Activated naive CD4-positive, alpha-beta T cell treated with anti-CD3 and anti-CD28 coated beads, Interleukin-2, amount 10 ng/mL, durations not matched to agents 7 days and 5 days (primary cell): ENCODE results near the gene MTTP.
"Not testable (repeated sequence)": the region's sequence is repeated elsewhere in the genome, so short reads cannot be mapped to it uniquely, and the experiment has no call there.

Experiments used
- CTCF ChIA-PET: fragments of 350-600 bp; sonication (Branson Sonifier 250); formaldehyde crosslinking; loops from one replicate; lab custom pipeline; 2021; ENCODE audit warnings: antibody characterized with exemption; lab: Charles Lee
- DNase-seq: peaks from one replicate; pipeline ENCODE4 v3.0.0-alpha.2; 2020
- H3K27ac Mint-ChIP-seq: one replicate; pipeline ENCODE4 v1.8.0; 2021; ENCODE audit warnings: mild to moderate bottlenecking, moderate library complexity, mixed read lengths
- H3K27me3 Mint-ChIP-seq: one replicate; pipeline ENCODE4 v1.8.0; 2021; ENCODE audit warnings: mild to moderate bottlenecking, mixed read lengths
- H3K36me3 Mint-ChIP-seq: one replicate; pipeline ENCODE4 v1.8.0; 2021; ENCODE audit warnings: mixed read lengths
- H3K4me1 Mint-ChIP-seq: one replicate; pipeline ENCODE4 v1.8.0; 2021; ENCODE audit warnings: mixed read lengths
- H3K4me3 Mint-ChIP-seq: one replicate; pipeline ENCODE4 v1.8.0; 2021; ENCODE audit warnings: mild to moderate bottlenecking, moderate library complexity, mixed read lengths
- H3K9me3 Mint-ChIP-seq: one replicate; pipeline ENCODE4 v1.8.0; 2021; ENCODE audit warnings: mixed read lengths

The MTTP gene

GRCh38 chr4:99574530-99575324, at the start of gene MTTP:
TSS of gene MTTP (plus strand) at chr4:99574824. CDS start at chr4:99574910, 86 bp downstream.
- no peak for DNase-seq
- H3K4me3 Mint-ChIP-seq = no peak within 1 kb of the TSS
- H3K9me3 Mint-ChIP-seq = no peaks in the 10 kb centered on the region
- CTCF ChIA-PET = interaction anchor here (0.6 kb wide), 1 partner anchor 53 kb away, joined by 3 read pairs; no protein-coding TSS in a partner anchor
- no peaks in the 10 kb centered on the region for H3K4me1 Mint-ChIP-seq
- peaks cover 21% of the 10 kb centered on the region for H3K27me3 Mint-ChIP-seq
- no peak within 1 kb of the TSS for H3K27ac Mint-ChIP-seq
- no peaks in the 10 kb centered on the region for H3K36me3 Mint-ChIP-seq

DNA sequence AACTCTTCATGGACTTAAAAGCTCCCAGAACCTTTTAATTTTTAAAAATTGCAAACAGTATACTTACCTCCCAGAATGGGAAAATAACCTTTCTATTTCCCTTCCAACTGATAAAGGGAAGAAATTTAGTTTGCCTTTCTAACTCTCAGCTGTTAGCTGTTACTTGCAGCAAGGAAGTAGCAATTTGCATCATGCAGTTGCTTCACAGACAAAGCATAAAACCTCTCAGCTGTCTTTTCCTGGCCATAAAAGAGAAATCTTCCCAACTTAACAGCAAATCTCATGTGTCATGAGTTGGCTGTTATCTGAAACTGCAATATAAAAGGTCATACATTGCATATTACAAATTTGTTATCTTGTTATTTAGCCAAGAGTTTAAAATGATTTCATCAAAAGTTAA, 45.4 kb upstream of the MTTP start:
- Mint-ChIP-seq H3K9me3 (no peaks in the 10 kb centered on the region), H3K4me3 (no peak overlapping the region), H3K27ac (no peak overlapping the region), H3K27me3 (no peaks in the 10 kb centered on the region), H3K4me1 (no peaks in the 10 kb centered on the region), H3K36me3 (no peaks in the 10 kb centered on the region)
- no peak for DNase-seq
- CTCF ChIA-PET = no interaction called here

GRCh38 chr4:99529956-99530355, 44.7 kb upstream of the MTTP start:
- Mint-ChIP-seq H3K9me3 (no peaks in the 10 kb centered on the region), H3K36me3 (no peaks in the 10 kb centered on the region), H3K27ac (no peak overlapping the region), H3K27me3 (no peaks in the 10 kb centered on the region), H3K4me3 (no peak overlapping the region), H3K4me1 (no peaks in the 10 kb centered on the region)
- DNase-seq = no peak
- CTCF ChIA-PET = no interaction called here

- DNase-seq, H3K4me1 Mint-ChIP-seq, H3K27me3 Mint-ChIP-seq, H3K9me3 Mint-ChIP-seq, H3K4me3 Mint-ChIP-seq, CTCF ChIA-PET, H3K27ac Mint-ChIP-seq, H3K36me3 Mint-ChIP-seq: not testable (repeated sequence)
Observed at GRCh38 chr4:99534699-99535098, 39.9 kb upstream of the MTTP start.

DNA sequence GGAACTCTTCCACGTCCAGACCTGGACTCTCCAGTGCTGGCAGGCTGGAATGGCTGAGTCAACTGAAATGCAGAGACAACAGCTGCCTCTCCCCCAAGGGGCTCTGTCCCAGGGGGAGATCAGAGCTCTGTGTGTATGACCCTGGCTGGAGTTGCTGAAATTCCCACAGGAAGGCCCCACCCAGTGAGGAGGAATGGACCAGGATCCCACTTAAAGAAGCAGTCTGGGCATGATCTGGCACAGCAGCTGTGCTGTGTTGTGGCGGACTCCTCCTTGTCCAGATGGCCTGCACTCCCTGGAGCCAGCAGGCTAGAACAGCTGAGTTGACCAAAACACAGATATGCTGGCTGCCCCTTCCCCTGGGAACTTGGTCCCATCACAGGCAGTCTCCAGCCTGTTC, 38.4 kb upstream of the MTTP start:
- H3K36me3 Mint-ChIP-seq = no peaks in the 10 kb centered on the region
- H3K27me3 Mint-ChIP-seq = peaks cover 4% of the 10 kb centered on the region
- no peaks in the 10 kb centered on the region for H3K4me1 Mint-ChIP-seq
- DNase-seq = no peak
- CTCF ChIA-PET = no interaction called here
- no peaks in the 10 kb centered on the region for H3K9me3 Mint-ChIP-seq
- H3K27ac Mint-ChIP-seq = no peak overlapping the region
- no peak overlapping the region for H3K4me3 Mint-ChIP-seq

DNA sequence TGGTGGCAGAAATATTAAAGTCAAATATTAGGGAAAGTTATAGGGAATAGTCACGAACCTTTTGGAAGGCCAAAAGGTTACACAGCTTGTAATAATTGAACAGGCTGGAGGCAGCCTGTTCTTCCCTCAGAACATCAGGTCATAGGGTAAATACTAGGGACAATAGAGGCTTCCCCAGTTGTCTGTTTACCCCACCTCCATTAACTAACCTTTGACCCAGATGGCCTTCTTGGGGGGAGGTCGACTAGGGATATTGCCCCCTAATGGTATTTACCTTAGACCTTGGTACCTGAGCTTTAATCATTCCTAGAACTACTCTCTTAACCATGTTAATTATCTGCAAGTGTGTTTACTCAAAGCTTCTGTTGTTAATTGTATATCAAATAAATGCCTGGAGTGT, 37.8 kb upstream of the MTTP start:
- no peak overlapping the region for H3K4me3 Mint-ChIP-seq
- peaks cover 4% of the 10 kb centered on the region for H3K27me3 Mint-ChIP-seq
- H3K36me3 Mint-ChIP-seq = no peaks in the 10 kb centered on the region
- no peak overlapping the region for H3K27ac Mint-ChIP-seq
- no peaks in the 10 kb centered on the region for H3K4me1 Mint-ChIP-seq
- CTCF ChIA-PET = no interaction called here
- no peaks in the 10 kb centered on the region for H3K9me3 Mint-ChIP-seq
- DNase-seq = no peak

GRCh38 chr4:99537674-99538073, 37.0 kb upstream of the MTTP start:
- Mint-ChIP-seq H3K4me3 (no peak overlapping the region), H3K36me3 (no peaks in the 10 kb centered on the region), H3K27me3 (peaks cover 4% of the 10 kb centered on the region), H3K27ac (no peak overlapping the region), H3K9me3 (no peaks in the 10 kb centered on the region), H3K4me1 (no peaks in the 10 kb centered on the region)
- CTCF ChIA-PET = interaction anchor here (0.8 to 1.5 kb wide), 2 partner anchors 271 to 273 kb away, joined by 3 to 4 read pairs; no protein-coding TSS in a partner anchor
- DNase-seq = no peak

- no peak overlapping the region for H3K4me3 Mint-ChIP-seq
- CTCF ChIA-PET = no interaction called here
- H3K27ac Mint-ChIP-seq = no peak overlapping the region
Observed at GRCh38 chr4:99540277-99540939, 34.2 kb upstream of the MTTP start.

DNA sequence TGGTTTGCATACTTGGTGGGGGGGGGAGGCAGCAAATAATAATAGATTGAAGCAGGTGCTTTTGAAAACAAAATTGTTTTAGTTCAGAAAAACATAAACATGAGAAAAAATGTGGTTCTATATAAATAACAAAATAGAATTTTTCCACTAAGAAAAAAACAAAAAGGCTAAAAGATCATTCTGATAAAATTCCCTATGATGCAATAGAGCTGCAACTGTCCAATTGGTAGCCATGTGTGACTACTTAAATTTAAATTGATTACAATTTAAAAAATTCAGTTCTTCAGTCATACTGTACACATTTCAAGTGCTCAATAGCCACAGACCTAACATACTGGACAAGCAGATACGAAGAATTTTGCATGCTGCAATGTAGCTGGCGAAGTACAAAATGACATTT, 21.8 kb upstream of the MTTP start:
- no peaks in the 10 kb centered on the region for H3K27me3 Mint-ChIP-seq
- CTCF ChIA-PET = no interaction called here

More at GRCh38 chr4:99540277-99540939, 34.2 kb upstream of the MTTP start:
- no peaks in the 10 kb centered on the region for H3K4me1 Mint-ChIP-seq
- no peak for DNase-seq
- H3K36me3 Mint-ChIP-seq = no peaks in the 10 kb centered on the region
- H3K9me3 Mint-ChIP-seq = no peaks in the 10 kb centered on the region
- peaks cover 4% of the 10 kb centered on the region for H3K27me3 Mint-ChIP-seq

GRCh38 chr4:99563310-99564186, 11.1 kb upstream of the MTTP start, which contains the start of gene TRMT10A:
TSS of gene TRMT10A (minus strand) at chr4:99564039. CDS start at chr4:99559338, 4,701 bp downstream.
- Mint-ChIP-seq H3K4me1 (peaks cover 26% of the 10 kb centered on the region), H3K36me3 (peaks cover 5% of the 10 kb centered on the region), H3K27ac (peak within 1 kb of the TSS; percentile 100), H3K9me3 (no peaks in the 10 kb centered on the region), H3K4me3 (peak within 1 kb of the TSS; percentile 99), H3K27me3 (peaks cover 11% of the 10 kb centered on the region)
- CTCF ChIA-PET = interaction anchor here (1.0 to 3.0 kb wide), 5 partner anchors 245 to 383 kb away, joined by 3 to 25 read pairs (median 3); partner anchors contain the start of genes DNAJB14 and LAMTOR3
- DNase-seq = peak; percentile 97

More for the DNA sequence above, 21.8 kb upstream of the MTTP start:
- H3K4me1 Mint-ChIP-seq = no peaks in the 10 kb centered on the region
- H3K27ac Mint-ChIP-seq = no peak overlapping the region
- H3K4me3 Mint-ChIP-seq = no peak overlapping the region
- DNase-seq = no peak
- peaks cover 8% of the 10 kb centered on the region for H3K36me3 Mint-ChIP-seq
- no peaks in the 10 kb centered on the region for H3K9me3 Mint-ChIP-seq

DNA sequence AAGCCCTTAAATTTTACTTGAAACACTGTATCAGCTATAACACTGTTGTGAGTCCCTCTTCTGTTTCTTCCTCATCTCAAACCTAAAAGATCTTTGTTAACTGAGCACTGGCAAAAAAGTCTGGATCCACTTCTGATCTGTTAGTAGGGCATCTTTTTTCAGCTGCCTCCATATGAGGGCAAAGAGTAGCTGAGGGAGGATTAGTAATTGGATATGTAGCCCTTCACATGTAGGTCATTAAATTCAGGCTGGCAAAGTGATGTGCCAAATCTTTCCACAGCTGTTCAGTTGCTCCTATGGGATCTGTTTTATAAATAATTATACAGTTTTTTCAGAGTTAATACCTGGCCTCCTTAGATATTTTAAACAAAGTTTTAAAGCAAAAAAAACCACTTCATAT, 9.7 kb upstream of the MTTP start:
- no peak for DNase-seq
- Mint-ChIP-seq H3K9me3 (no peaks in the 10 kb centered on the region), H3K4me1 (peaks cover 26% of the 10 kb centered on the region), H3K27ac (no peak overlapping the region), H3K27me3 (peaks cover 11% of the 10 kb centered on the region), H3K36me3 (peaks cover 5% of the 10 kb centered on the region), H3K4me3 (peak overlapping the region; percentile 43)
- CTCF ChIA-PET = interaction anchor here (2.2 kb wide), 1 partner anchor 247 kb away, joined by 12 read pairs; no protein-coding TSS in a partner anchor

GRCh38 chr4:99571883-99572282, 2.7 kb upstream of the MTTP start:
- CTCF ChIA-PET = no interaction called here
- no peak for DNase-seq
- H3K27me3 Mint-ChIP-seq = peaks cover 10% of the 10 kb centered on the region
- no peak overlapping the region for H3K27ac Mint-ChIP-seq
- H3K4me3 Mint-ChIP-seq = no peak overlapping the region
- H3K9me3 Mint-ChIP-seq = no peaks in the 10 kb centered on the region
- H3K4me1 Mint-ChIP-seq = no peaks in the 10 kb centered on the region
- H3K36me3 Mint-ChIP-seq = no peaks in the 10 kb centered on the region

- Mint-ChIP-seq H3K27me3 (peaks cover 13% of the 10 kb centered on the region), H3K9me3 (no peaks in the 10 kb centered on the region), H3K4me3 (no peak overlapping the region), H3K27ac (no peak overlapping the region), H3K4me1 (no peaks in the 10 kb centered on the region), H3K36me3 (no peaks in the 10 kb centered on the region)
- no peak for DNase-seq
- CTCF ChIA-PET = interaction anchor here (1.0 kb wide), 1 partner anchor 236 kb away, joined by 3 read pairs; no protein-coding TSS in a partner anchor
Observed at GRCh38 chr4:99572527-99573240, 1.9 kb upstream of the MTTP start.
